RPMI7951 (cell line): ENCODE data around the gene NACC2. TPM values are rescaled to one million over a fixed set of nuclear protein-coding genes. Genes with fewer than 3 reads are reported as not detected.

Source experiments
- DNase-seq: peaks from one replicate; pipeline ENCODE4 v3.0.0-alpha.2; 2012; ENCODE audit warnings: low read depth
- total RNA-seq: library from RNA; depleted of rRNA; stranded (reverse); fragments of >200 nt; shearing (Covaris generic); gene quantifications from 2 replicates; pipeline ENCODE4 v1.2.3, GENCODE V29; 2014; rRNA removed

The NACC2 gene
- total RNA-seq, 1 experiment from 2014 or later = 4.1 TPM

- peak; percentile 92 for DNase-seq
Observed at GRCh38 chr9:135961277-135961715, 133.8 kb downstream of the NACC2 start, which contains the start of gene UBAC1. Gene UBAC1 (minus strand): TSS chr9:135961373. CDS start chr9:135961162, 211 bp downstream.

DNA sequence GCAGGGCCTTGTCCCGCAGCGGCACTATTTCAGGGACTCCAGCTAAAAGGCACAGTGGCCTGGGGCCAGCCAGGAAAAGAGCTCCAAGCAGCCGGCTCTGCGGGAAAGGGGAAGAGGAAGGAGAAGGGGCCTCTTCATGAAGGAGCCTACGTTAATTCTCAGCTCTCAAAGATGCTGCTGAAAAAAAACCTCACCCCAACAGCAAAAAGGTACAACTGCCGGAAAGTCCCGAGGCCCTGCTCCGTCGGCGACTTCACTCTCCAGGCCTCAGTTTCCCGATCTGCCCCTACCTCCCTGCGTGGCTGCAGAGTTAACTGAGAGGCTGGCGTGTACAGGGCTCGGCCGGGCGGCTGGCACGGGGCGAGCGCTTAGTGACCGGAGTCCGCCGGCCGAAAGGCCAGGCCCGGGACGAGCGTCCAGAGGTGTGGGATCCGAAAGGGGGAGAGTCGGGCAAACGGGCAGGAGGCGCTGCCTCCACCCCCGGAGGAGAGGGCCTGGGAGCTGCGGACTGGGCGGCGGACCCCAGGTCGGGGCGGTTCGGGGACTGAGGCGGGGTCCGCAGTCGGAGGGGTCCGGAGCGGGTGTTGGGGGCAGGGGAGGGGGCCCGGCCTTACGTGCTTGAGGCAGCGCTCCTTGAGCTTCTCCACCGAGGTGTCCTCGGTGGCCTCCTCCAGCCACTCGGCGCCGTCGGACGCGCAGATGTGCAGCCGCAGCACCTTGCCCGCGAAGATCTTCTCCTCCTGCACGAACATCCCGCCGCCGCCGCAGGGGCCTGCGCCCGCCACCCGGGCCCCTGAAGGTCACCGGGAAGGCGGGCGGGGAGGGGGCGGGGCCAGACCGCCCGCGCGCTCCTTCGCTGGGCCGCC is 134.4 kb downstream of the NACC2 start:
- DNase-seq = peak; percentile 10

GRCh38 chr9:135959814-135960213 is 135.3 kb downstream of the NACC2 start:
- no peak for DNase-seq

- no peak for DNase-seq
Observed at GRCh38 chr9:135958485-135958884, 136.6 kb downstream of the NACC2 start.

- DNase-seq = no peak
Observed at GRCh38 chr9:135957431-135957830, 137.7 kb downstream of the NACC2 start.

GRCh38 chr9:135956802-135957174 is 138.3 kb downstream of the NACC2 start:
- no peak for DNase-seq

Other genes with a start within 250 kb of the NACC2 start
- gene CAMSAP1, start 187.7 kb downstream of the NACC2 start, total RNA-seq = 6.2 and 10.3 TPM in 2 replicates
- 24.4 and 27.6 TPM in 2 replicates for gene UBAC1, start 133.9 kb downstream of the NACC2 start, total RNA-seq
- gene TMEM250, start 23.6 kb upstream of the NACC2 start, total RNA-seq = 12.1 and 15.0 TPM in 2 replicates
- not detected in 2 replicates for gene LHX3, start 109.8 kb upstream of the NACC2 start, total RNA-seq
- 9.1 and 9.9 TPM in 2 replicates for gene QSOX2, start 150.5 kb upstream of the NACC2 start, total RNA-seq
- not detected in 2 replicates for gene CCDC187, start 208.8 kb upstream of the NACC2 start, total RNA-seq
- gene GPSM1, start 232.2 kb upstream of the NACC2 start, total RNA-seq = 6.3 and 6.6 TPM in 2 replicates